Measurements from ENCODE around the gene LTB4R2. TPM values are rescaled to one million over a fixed set of nuclear protein-coding genes. Genes with fewer than 3 reads are reported as not detected.
A peak's percentile ranks its signal among the peaks of the same experiment; 100 is the strongest.

The LTB4R2 gene
- total RNA-seq, 2 donors from 2014 or later = 21.5 to 23.4 TPM

GRCh38 chr14:24297190-24297964, 12.6 kb upstream of the LTB4R2 start:
- ATAC-seq (replicated peaks in 1 of 2) (peak; percentile 32 to 40), DNase-seq (no peak)
- peaks cover 4 to 16% of the 10 kb centered on the region in 2 donors for H3K36me3 Mint-ChIP-seq (ENCODE audit: insufficient read depth in 2 of 2)
- no peaks in the 10 kb centered on the region for H3K27me3 Mint-ChIP-seq (ENCODE audit: low read depth)
- H3K4me1 Mint-ChIP-seq (ENCODE audit: low read depth) = peaks cover 58% of the 10 kb centered on the region
- H3K9me3 Mint-ChIP-seq = no peaks in the 10 kb centered on the region
- H3K4me3 Mint-ChIP-seq = peak overlapping the region; percentile 21 to 57
- H3K27ac Mint-ChIP-seq = peak overlapping the region; percentile 10

GRCh38 chr14:24298892-24299254, 11.1 kb upstream of the LTB4R2 start:
- H3K4me3 Mint-ChIP-seq = peak overlapping the region; percentile 92 to 94
- DNase-seq = peak in 1 of 2 donors; percentile 21
- H3K36me3 Mint-ChIP-seq (ENCODE audit: insufficient read depth in 2 of 2) = peaks cover 3 to 25% of the 10 kb centered on the region in 2 donors
- H3K27ac Mint-ChIP-seq = peak overlapping the region; percentile 68
- H3K4me1 Mint-ChIP-seq (ENCODE audit: low read depth) = peaks cover 58% of the 10 kb centered on the region
- no peaks in the 10 kb centered on the region for H3K27me3 Mint-ChIP-seq (ENCODE audit: low read depth)
- ATAC-seq (replicated peaks in 1 of 2) = peak; percentile 8 to 14
- no peaks in the 10 kb centered on the region for H3K9me3 Mint-ChIP-seq

GRCh38 chr14:24299255-24300191, 10.4 kb upstream of the LTB4R2 start, which contains the start of the genes DHRS1 and NOP9:
TSS of gene DHRS1 (minus strand) at chr14:24299780. CDS start at chr14:24299106, 674 bp downstream.
TSS of gene NOP9 (plus strand) at chr14:24299850. CDS start at chr14:24299955, 105 bp downstream.
- H3K27me3 Mint-ChIP-seq (ENCODE audit: low read depth) = no peaks in the 10 kb centered on the region
- peaks cover 58% of the 10 kb centered on the region for H3K4me1 Mint-ChIP-seq (ENCODE audit: low read depth)
- no peaks in the 10 kb centered on the region for H3K9me3 Mint-ChIP-seq
- DNase-seq (peak; percentile 92 to 96), ATAC-seq (replicated peaks in 1 of 2) (peak; percentile 81 to 83)
- H3K36me3 Mint-ChIP-seq (ENCODE audit: insufficient read depth in 2 of 2) = peaks cover 3 to 27% of the 10 kb centered on the region in 2 donors
- H3K4me3 Mint-ChIP-seq = peak within 1 kb of the TSS; percentile 92 to 94
- peak within 1 kb of the TSS; percentile 68 for H3K27ac Mint-ChIP-seq

- H3K4me3 Mint-ChIP-seq = peak overlapping the region; percentile 92 to 94
- no peak for ATAC-seq (replicated peaks in 1 of 2)
- H3K27ac Mint-ChIP-seq = no peak overlapping the region
- peaks cover 58% of the 10 kb centered on the region for H3K4me1 Mint-ChIP-seq (ENCODE audit: low read depth)
- H3K36me3 Mint-ChIP-seq (ENCODE audit: insufficient read depth in 2 of 2) = peaks cover 5 to 33% of the 10 kb centered on the region in 2 donors
- no peaks in the 10 kb centered on the region for H3K9me3 Mint-ChIP-seq
- DNase-seq = no peak
- no peaks in the 10 kb centered on the region for H3K27me3 Mint-ChIP-seq (ENCODE audit: low read depth)
Observed at GRCh38 chr14:24300326-24300980, 9.5 kb upstream of the LTB4R2 start.

GRCh38 chr14:24304019-24304387, 5.9 kb upstream of the LTB4R2 start:
- no peak overlapping the region for H3K4me3 Mint-ChIP-seq
- no peaks in the 10 kb centered on the region for H3K9me3 Mint-ChIP-seq
- peaks cover 45% of the 10 kb centered on the region for H3K4me1 Mint-ChIP-seq (ENCODE audit: low read depth)
- DNase-seq (no peak), ATAC-seq (replicated peaks in 1 of 2) (no peak)
- peaks cover 5 to 38% of the 10 kb centered on the region in 2 donors for H3K36me3 Mint-ChIP-seq (ENCODE audit: insufficient read depth in 2 of 2)
- H3K27ac Mint-ChIP-seq = no peak overlapping the region
- H3K27me3 Mint-ChIP-seq (ENCODE audit: low read depth) = no peaks in the 10 kb centered on the region

- ATAC-seq (replicated peaks in 1 of 2) = no peak
- H3K27me3 Mint-ChIP-seq (ENCODE audit: low read depth) = no peaks in the 10 kb centered on the region
Observed at GRCh38 chr14:24307156-24307574, 2.8 kb upstream of the LTB4R2 start.

GRCh38 chr14:24307575-24308341, 2.2 kb upstream of the LTB4R2 start, which contains the start of gene CIDEB:
TSS of gene CIDEB (minus strand) at chr14:24307977. CDS start at chr14:24307858, 119 bp downstream.
- Mint-ChIP-seq H3K4me3 (no peak within 1 kb of the TSS), H3K4me1 (ENCODE audit: low read depth) (peaks cover 49% of the 10 kb centered on the region), H3K36me3 (ENCODE audit: insufficient read depth in 2 of 2) (peaks cover 5 to 37% of the 10 kb centered on the region in 2 donors), H3K27me3 (ENCODE audit: low read depth) (no peaks in the 10 kb centered on the region), H3K27ac (peak within 1 kb of the TSS; percentile 12), H3K9me3 (no peaks in the 10 kb centered on the region)
- DNase-seq (peak; percentile 57 to 72), ATAC-seq (replicated peaks in 1 of 2) (peak in 1 of 2 donors; percentile 17)

More at GRCh38 chr14:24307156-24307574, 2.8 kb upstream of the LTB4R2 start:
- Mint-ChIP-seq H3K9me3 (no peaks in the 10 kb centered on the region), H3K36me3 (ENCODE audit: insufficient read depth in 2 of 2) (peaks cover 5 to 41% of the 10 kb centered on the region in 2 donors), H3K4me1 (ENCODE audit: low read depth) (peaks cover 46% of the 10 kb centered on the region), H3K27ac (no peak overlapping the region), H3K4me3 (no peak overlapping the region)
- DNase-seq = no peak

- peaks cover 56% of the 10 kb centered on the region for H3K4me1 Mint-ChIP-seq (ENCODE audit: low read depth)
- H3K4me3 Mint-ChIP-seq = no peak overlapping the region
- ATAC-seq (replicated peaks in 1 of 2) = no peak
- no peaks in the 10 kb centered on the region for H3K27me3 Mint-ChIP-seq (ENCODE audit: low read depth)
- no peaks in the 10 kb centered on the region for H3K9me3 Mint-ChIP-seq
- DNase-seq = no peak
- H3K27ac Mint-ChIP-seq = no peak overlapping the region
- H3K36me3 Mint-ChIP-seq (ENCODE audit: insufficient read depth in 2 of 2) = peaks cover 5 to 33% of the 10 kb centered on the region in 2 donors
Observed at GRCh38 chr14:24308342-24309124, 1.4 kb upstream of the LTB4R2 start.

GRCh38 chr14:24310265-24310645, 315 bp downstream of the LTB4R2 start:
- peaks cover 74% of the 10 kb centered on the region for H3K4me1 Mint-ChIP-seq (ENCODE audit: low read depth)
- ATAC-seq (replicated peaks in 1 of 2) (no peak), DNase-seq (no peak)
- no peaks in the 10 kb centered on the region for H3K27me3 Mint-ChIP-seq (ENCODE audit: low read depth)
- H3K27ac Mint-ChIP-seq = no peak overlapping the region
- H3K9me3 Mint-ChIP-seq = no peaks in the 10 kb centered on the region
- peak overlapping the region; percentile 85 to 86 for H3K4me3 Mint-ChIP-seq
- H3K36me3 Mint-ChIP-seq (ENCODE audit: insufficient read depth in 2 of 2) = peaks cover 3 to 20% of the 10 kb centered on the region in 2 donors

- H3K27me3 Mint-ChIP-seq (ENCODE audit: low read depth) = no peaks in the 10 kb centered on the region
- peak within 1 kb of the TSS; percentile 85 to 86 for H3K4me3 Mint-ChIP-seq
- DNase-seq (peak; percentile 79 to 80), ATAC-seq (replicated peaks in 1 of 2) (peak; percentile 86)
- peaks cover 2 to 20% of the 10 kb centered on the region in 2 donors for H3K36me3 Mint-ChIP-seq (ENCODE audit: insufficient read depth in 2 of 2)
- H3K9me3 Mint-ChIP-seq = no peaks in the 10 kb centered on the region
- peak within 1 kb of the TSS; percentile 64 for H3K27ac Mint-ChIP-seq
- peaks cover 74% of the 10 kb centered on the region for H3K4me1 Mint-ChIP-seq (ENCODE audit: low read depth)
Observed at GRCh38 chr14:24310646-24311604, 985 bp downstream of the LTB4R2 start, which contains the start of gene LTB4R. TSS of gene LTB4R (plus strand) at chr14:24311502. CDS start at chr14:24315652, 4,150 bp downstream.
